GM19099 (cell line): Measurements from ENCODE around the gene TSPAN7.

Experiments
- POLR2A ChIP-seq: IDR thresholded peaks from 3 replicates; pipeline ENCODE4 v1.6.1; 2011; ENCODE audit warnings: low read depth; ENCODE audit not compliant: insufficient read length; ENCODE audit errors: extremely low read depth

Gene TSPAN7

DNA sequence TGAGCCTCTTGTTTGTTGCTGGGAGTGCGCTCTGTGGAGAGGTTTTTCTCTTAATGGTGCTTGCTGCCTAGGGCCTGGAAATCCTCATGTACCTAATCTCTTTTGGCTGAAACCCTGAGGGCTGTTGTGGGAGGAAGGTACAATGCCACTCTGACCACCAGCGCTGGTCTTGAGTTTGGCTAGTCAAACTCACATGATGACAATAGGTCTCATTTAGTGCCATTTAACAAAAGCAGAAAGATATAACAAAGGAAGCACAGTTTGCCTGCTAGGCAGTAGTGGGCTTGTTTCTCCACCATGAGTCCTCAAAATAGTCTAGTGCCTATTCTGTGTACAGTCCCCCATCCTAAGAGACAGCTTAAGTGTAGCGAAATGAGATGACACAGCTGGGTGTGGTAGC lies 111.3 kb downstream of the TSPAN7 start:
- no peak for TF ChIP-seq POLR2A

DNA sequence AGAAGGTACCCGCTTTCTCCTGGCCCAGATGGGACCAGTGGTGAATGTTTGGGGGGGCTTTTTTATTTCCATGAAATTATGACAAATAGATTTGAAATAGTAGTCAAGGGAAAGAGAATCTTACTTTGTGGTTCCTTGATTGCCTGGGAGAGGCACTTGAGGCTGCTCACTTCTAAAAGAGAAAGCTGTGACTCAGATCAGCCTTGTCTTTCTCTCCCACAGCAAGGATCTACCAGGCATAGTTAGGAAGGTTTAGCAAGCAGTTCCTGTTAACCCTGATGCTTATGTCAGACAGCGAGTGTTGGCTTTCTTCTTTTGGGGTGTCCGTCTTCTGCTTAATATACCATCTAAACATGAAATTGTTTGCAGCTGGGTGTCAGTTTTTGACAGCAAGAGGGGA lies 114.5 kb downstream of the TSPAN7 start:
- TF ChIP-seq POLR2A, result no peak

DNA sequence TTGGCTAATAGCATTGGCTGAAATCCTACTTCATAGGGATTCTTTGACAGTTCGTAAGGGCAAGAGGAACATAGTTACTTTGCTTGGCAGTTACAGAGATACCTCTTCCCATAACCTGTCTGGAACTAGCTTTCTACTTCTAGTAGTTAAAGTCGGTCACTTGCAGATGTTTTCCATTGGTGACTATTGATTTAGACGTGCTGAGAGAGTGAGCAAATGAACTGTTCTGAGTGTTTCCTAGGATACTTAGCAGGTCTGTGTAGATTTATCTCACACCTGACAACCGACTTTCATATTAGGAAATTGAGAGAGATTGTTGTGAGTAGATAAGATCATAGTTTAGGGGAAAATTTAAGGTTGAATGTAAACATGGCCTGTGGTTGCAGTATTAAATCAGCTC lies 116.8 kb downstream of the TSPAN7 start:
- TF ChIP-seq POLR2A, result no peak

DNA sequence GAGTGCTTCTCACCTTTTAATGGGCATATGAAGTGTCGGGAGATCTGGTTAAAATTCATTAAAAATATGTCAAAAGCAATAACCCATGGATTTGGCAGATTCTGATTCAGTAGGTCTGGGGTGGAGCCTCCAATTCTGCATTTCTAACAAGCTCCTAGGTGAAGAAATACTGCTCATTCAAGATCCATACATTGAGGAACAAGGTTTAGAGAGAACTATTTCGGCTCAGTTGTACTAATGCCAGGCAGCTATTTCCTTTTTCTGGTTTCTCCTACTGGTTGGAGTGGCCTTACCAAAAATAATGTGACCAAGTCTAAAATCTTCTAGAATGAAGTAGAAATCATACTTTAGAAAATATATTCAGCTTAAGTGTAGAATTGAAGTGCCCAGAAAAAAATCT lies 117.5 kb downstream of the TSPAN7 start:
- no peak for TF ChIP-seq POLR2A

DNA sequence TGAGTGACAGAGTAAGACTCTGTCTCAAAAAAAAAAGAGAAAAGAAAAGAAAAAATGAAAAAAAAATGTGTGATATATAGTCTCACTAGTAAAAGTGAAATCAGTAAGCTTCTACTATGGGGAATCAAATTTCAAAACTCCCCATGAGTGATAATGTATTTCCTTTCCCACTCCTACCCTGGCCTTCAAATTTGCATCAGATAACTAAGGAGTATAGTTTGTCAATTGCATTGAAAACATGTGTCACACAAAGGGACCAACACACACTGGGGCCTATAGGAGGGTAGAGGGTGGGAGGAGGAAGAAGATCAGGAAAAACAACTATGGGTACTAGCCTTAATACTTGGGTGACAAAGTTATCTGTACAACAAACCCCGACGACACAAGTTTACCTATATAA lies 118.4 kb downstream of the TSPAN7 start:
- no peak for TF ChIP-seq POLR2A

DNA sequence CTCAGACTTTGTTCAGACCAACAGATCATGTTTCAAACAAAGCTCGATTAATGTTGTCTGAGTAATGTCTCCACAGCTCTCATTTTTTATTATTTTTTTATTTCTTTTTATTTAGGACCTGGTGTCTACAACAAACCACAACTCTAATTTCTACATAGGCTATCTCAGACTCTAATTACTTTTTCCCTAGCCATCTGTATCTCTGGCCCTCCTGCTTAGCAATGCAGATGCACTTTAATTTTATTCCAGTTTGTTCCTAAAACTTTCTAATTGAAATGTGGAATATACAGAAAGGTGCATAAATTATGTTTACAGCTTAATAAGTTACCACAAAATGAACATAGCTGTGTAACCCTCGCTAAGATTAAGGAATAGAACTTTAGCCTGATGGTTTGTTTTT lies 120.8 kb downstream of the TSPAN7 start:
- no peak for TF ChIP-seq POLR2A

DNA sequence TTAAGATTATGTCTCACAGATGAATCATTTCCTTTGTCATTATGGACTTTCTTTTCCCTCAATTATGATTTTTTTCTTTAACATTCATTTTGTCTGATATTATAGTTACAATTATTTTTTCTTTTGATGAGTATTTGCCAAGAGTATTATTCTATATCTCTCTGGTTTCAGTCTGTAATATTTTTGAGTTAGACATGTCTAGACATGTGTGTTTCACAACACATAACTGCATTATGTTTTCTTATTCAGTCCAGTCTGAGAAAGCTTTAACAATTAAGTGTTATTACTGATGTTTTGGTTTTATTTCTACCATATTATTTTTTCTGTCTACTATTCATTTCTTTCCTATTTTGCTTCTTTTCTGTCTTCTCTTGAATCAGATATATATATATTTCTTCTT lies 131.6 kb downstream of the TSPAN7 start:
- no peak for TF ChIP-seq POLR2A

DNA sequence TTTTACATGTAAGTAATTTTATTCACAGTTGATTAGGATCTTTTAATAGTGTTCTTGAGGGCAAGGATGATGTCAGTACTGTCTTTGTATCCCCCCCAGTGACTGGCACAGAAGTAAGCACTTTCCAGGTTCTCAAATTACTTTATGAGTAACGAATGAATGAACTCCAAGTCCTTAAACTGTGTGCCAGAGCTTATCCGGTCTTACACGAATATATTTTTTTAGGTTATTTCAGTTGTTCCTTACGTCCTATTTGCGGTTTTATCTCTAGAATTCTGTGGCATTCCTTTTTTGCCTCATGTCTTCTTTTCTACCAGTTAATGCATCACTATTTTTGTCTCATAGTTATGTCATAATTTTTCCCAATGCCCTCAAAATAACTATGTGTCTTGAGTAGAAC lies 133.1 kb downstream of the TSPAN7 start:
- no peak for TF ChIP-seq POLR2A

DNA sequence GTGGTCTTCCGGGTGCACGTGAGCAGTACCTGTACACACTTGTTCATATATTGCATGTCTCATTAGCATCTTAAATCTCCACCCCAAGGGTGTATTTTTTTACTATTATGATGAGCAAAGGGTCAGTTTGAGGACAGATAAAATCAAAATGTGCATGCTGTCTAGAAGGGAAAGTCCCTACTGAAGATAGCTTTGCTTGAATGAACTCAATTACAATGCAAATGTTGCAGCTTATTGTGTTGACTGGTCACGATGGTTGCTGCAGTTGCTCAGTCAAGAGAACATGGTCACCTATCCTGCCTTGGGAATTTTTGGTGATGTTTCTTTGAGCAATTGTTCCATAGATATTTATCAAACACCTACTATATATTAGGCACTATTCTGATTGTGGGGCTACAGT lies 136.1 kb downstream of the TSPAN7 start:
- TF ChIP-seq POLR2A, result no peak

DNA sequence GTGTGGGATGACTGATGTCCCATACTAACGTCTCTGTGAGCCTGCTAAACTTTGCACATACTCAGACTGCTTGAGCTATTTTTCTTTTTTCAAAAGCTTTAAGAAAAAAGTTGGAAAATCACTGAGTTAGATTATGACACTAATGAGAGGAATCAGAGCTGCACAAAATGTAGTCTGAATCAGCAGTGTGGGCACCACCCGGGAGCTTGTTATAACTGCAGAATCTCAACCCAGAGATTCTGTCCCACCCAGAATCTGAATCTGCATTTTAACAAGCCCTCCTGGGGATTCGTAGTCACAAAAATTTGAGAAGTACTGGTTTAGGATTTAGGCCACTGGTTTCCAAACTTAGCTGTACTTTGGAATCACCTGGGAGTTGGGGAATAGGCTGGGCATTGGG lies 137.8 kb downstream of the TSPAN7 start:
- TF ChIP-seq POLR2A, result no peak

DNA sequence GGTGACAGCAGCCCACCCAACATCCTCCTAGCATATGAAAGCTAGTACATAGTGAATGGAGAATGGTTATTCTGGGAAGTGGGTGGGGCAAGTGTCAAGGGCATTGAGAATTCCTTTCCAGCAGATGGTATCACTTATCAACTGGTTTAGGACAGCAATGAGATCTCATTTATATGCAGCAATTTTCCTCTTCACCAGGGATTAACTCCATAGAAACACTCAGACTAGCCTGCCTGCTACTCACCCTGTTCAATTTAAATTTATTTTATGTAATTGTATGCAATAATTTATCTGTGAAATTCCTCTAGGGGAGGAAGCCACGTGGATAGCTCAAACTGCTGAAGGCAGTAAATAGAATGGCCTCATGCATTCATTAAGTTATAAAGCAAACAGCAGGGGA lies 138.4 kb downstream of the TSPAN7 start:
- TF ChIP-seq POLR2A, result no peak

DNA sequence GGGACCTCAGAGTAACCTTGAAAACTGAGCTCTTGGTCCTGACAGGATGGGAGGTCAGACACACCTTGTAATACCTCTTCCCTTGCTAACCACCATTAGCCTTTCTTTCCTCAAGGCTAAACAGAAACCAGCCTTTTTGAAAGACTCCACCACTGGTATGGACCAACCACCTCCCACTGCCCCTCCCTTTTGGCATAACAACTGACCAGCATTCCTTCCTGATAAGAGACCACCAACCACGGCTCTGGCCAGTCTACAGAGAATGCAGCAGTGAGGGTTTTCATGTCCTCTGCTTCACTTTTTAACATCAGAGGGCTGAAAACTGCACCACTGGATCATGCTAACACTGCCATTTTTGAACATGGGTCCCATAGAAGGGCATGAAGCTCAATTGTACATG lies 139.7 kb downstream of the TSPAN7 start:
- TF ChIP-seq POLR2A, result no peak

DNA sequence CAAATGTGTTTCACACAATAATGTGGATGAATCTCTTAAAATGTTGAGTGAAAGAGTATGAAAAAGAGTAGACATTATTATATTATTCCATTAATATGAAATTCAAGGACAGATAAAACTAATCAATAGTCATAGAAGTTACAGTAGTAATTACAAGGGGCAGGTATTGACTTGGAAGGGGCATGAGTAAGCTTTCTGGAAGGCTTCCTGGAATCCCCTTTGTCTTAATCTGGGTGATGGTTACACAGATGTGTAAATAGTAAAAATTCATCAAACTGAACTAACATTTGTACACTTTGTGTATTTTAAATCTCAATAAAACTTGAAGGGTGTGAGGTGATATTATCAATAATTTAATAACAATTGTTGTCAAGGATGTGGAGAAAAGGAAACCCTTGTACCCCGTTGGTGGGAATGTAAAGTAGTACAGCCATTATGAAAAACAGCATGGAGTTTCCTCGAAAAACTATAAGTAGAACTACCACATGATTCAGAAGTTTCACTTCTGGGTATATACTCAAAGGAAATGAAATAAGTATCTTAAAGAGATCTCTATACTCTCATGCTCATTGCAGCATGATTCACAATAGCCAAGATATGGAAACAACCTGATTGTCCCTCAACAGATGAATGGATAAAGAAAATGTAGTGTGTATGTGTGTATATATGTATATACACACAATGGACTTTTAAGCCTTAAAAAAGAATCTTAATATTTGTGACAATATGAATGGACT lies 143.0 kb downstream of the TSPAN7 start:
- no peak for TF ChIP-seq POLR2A

DNA sequence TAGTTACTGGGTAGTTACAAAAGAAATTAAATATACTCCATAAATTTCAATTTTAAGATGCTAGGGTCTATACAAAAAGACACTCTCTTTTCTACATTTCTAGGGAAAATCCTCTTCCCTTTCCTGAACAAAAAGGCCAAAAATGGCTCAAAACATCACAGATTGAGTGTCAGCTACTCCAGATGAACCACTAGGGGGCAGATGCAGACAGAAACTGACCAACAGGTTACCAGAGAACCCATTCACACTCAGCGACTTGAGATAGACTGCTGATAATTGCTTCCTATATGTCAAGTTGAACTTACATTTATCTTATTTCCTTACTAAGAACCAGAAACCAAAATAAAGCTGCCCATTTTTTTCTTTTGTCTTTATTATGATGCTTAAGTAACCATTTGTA lies 156.5 kb downstream of the TSPAN7 start:
- no peak for TF ChIP-seq POLR2A

DNA sequence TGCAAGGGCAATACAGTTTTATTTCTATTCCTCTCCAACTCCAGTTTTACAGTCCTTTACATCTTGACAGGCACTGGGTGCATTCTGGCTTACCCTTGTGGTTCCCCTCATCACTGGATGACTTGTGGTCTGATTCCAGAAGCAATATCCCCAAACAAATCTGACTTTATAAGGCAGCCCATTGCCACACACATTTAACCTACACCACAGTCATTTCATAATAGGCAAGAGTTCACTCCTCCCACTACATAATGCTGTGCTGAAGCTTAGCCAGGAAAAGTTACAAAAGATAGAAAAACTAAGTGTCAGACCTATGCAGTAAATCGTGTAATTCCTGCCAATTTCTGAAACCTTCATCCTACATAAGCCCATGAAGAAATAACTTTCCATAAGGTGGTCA lies 157.0 kb downstream of the TSPAN7 start:
- no peak for TF ChIP-seq POLR2A

DNA sequence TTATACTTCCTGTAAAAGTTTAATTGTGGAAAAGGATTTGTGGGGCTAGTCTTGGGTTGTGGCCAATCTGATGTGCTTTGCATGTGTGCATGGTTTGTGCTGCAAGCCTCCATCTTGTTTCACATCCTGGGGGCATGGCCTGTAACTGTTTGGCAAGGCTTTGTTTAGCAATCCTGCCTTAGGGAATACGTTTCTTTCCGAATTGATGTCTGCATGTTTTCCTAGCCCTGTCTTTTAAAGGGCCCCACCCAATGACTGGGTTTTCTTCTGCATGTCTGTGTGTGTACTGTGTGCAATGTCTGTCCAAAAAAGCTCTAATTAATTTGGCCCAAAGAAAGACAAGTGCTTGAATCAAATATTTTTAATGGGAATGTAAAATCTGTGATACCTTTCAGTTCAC lies 165.3 kb downstream of the TSPAN7 start:
- no peak for TF ChIP-seq POLR2A

DNA sequence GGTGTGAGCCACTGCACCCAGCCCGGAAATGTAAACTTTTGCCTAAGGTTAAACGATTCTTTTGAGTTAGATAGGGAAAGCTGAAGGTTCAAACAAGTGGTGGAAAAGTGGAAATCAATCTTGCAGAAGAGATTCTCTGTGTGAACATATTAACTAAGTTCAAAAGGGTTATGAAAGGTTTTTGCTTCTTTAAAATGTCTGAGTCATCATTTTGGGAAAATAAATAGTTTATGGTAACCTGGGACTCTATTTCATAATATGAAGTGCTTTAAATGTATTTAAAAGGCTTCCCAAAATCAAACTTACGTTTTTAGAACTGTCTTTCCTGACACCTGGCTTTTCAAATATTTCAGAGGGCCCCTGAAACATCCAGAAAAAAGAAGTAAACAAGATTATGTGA lies 166.3 kb downstream of the TSPAN7 start:
- TF ChIP-seq POLR2A, result no peak
